ENCODE data around the gene PGLYRP2.

DNA sequence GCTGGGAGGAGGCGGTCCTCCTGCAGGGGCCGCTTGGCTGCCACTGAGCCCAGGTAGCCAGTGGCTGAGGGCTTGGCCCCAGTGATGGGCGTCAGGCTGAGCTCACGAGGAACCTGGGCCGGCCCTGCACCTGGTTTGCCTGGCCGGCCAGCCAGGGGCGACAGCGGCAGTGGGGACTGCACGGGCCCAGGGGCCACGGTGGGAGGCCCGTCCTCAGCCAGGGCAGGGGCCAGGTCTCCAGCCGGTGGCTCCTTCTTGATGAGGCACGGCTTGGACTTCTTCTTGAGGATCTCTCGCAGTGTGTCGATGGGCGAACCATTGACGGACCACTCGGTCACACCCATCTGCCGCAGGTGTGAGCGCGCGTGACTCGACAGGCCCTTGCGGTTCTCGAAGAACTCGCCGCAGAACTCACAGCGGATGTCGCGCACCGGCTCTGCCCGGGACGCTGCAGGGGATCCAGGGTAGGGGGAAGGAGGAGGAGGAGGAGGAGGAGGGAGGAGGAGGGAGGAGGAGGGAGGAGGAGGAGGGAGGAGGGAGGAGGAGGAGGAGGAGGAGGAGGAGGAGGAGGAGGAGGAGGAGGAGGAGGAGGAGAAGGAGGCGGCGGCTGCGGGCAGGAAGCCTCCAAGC, 53.9 kb downstream of the PGLYRP2 start:
- no peak for TF ChIP-seq POLR2AphosphoS5 (IDR thresholded peaks at IDR 0.05)
- TF ChIP-seq, protein P1, sequence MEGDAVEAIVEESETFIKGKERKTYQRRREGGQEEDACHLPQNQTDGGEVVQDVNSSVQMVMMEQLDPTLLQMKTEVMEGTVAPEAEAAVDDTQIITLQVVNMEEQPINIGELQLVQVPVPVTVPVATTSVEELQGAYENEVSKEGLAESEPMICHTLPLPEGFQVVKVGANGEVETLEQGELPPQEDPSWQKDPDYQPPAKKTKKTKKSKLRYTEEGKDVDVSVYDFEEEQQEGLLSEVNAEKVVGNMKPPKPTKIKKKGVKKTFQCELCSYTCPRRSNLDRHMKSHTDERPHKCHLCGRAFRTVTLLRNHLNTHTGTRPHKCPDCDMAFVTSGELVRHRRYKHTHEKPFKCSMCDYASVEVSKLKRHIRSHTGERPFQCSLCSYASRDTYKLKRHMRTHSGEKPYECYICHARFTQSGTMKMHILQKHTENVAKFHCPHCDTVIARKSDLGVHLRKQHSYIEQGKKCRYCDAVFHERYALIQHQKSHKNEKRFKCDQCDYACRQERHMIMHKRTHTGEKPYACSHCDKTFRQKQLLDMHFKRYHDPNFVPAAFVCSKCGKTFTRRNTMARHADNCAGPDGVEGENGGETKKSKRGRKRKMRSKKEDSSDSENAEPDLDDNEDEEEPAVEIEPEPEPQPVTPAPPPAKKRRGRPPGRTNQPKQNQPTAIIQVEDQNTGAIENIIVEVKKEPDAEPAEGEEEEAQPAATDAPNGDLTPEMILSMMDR (IDR thresholded peaks at IDR 0.05), result no peak

Data from esophagus muscularis mucosa (tissue), 3 donors.